Uterus (tissue), 4 donors: ENCODE measurements around the gene CYP27C1. TPM values are rescaled to one million over a fixed set of nuclear protein-coding genes. Genes with fewer than 3 reads are reported as not detected.

Experiments used
- DNase-seq, 2 donors: peaks; one replicate each; pipeline ENCODE4 v3.0.0-alpha.2; 2019 to 2020
- H3K27ac ChIP-seq, 2 donors: fragments of 200-600 bp; sonication (generic); 1 replicate in 1 of 2; 2 replicates in 1 of 2; pipeline ENCODE4 v1.5.1; 2016 to 2018
- H3K27me3 ChIP-seq, 2 donors: fragments of 200-600 bp; sonication (generic); one replicate each; pipeline ENCODE4 v1.5.1; 2018 to 2019; ENCODE audit warnings: control low read depth in 1 of 2
- H3K36me3 ChIP-seq, 2 donors: fragments of 200-600 bp; sonication (generic); one replicate each; pipeline ENCODE4 v1.5.1; 2019; ENCODE audit warnings: control low read depth in 1 of 2
- H3K4me1 ChIP-seq, 2 donors: fragments of 200-600 bp; sonication (generic); one replicate each; pipeline ENCODE4 v1.5.1; 2018 to 2019; ENCODE audit warnings: control low read depth in 1 of 2
- H3K4me3 ChIP-seq, 2 donors: fragments of 200-600 bp; sonication (generic); 1 replicate in 1 of 2; 2 replicates in 1 of 2; pipeline ENCODE4 v1.5.1; 2018 to 2019; ENCODE audit warnings: mild to moderate bottlenecking in 1 of 2
- H3K9me3 ChIP-seq, 2 donors: fragments of 200-600 bp; sonication (generic); one replicate each; pipeline ENCODE4 v1.5.1; 2019; ENCODE audit warnings: control low read depth in 1 of 2
- CTCF ChIP-seq, 4 experiments: fragments of 200-600 bp in 2 of 4; fragments of 450-650 bp in 2 of 4; sonication (generic) in 2 of 4; IDR thresholded peaks; one replicate each; pipeline ENCODE4 v1.5.1; 2016 to 2019; ENCODE audit warnings: antibody characterized with exemption in 4 of 4, mild to moderate bottlenecking in 2 of 4, moderate library complexity in 1 of 4
- POLR2A ChIP-seq, 2 donors: fragments of 450-650 bp; IDR thresholded peaks; one replicate each; pipeline ENCODE4 v1.6.1; 2016; ENCODE audit warnings: antibody characterized with exemption in 2 of 2, mild to moderate bottlenecking in 1 of 2, moderate library complexity in 1 of 2
- intact Hi-C: fragments of 100-400 bp; cut with DNase I; formaldehyde crosslinking; loops from one replicate; pipeline ENCODE4 v1.15.1; 2023; ENCODE audit warnings: low total_unique reads
- total RNA-seq, 4 donors: library from RNA; depleted of rRNA in 3 of 4; stranded (reverse); fragments of >200 nt in 3 of 4; gene quantifications; one replicate each; pipeline versions ENCODE4 v1.1.0 to v1.2.4, GENCODE V29; 2014 to 2023
- donor health status: DM: yes; HTN: yes; CAD: no.

The CYP27C1 gene
- total RNA-seq, 4 donors from 2014 or later, result 1.2 to 7.1 TPM; not detected in 2

DNA sequence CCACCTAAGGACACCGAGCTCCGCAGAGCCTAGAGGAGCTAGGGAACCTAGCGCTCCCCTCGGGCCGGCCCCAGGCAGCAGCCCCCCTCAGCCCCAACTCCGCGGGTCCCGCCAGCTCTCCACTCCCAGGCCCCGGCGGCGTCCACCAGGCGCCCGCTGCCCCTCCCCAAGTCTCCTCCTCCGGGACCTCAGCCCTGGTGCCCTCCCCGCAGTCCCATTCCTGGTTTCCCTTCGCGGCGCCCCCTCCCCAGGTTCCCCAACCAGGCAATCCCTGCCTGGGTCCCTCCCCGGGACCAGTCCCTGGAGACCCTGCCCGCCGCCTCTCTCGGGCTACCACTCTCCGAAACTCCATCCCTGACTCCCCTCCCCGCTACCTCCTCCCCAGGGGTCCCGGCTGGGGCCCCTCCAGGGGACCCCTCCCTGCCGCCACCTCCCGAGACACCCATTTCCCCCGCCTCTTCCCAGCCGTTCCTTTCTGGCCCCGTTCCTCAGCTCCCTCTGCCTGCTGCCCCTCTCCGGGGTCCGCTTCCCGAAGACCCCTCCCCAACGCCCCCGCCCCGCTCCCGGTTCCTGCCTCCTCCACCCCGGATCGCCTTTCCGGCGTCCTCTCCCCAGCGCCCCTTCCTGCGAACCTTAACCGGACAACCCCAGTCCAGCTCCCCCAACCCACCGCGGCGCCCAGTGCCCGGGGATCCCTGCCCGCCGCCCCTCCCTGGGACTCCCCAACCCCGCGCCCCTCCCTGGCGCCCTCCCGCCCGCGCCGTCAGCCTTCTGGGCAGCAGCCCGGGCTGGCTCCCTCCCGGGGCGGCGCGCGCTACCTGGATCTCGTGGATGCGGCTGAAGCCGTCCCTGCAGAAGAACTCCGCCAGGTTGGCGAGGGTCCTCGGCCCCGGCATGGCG, 678 bp downstream of the CYP27C1 start:
- Histone ChIP-seq H3K36me3 (no peaks in the 10 kb centered on the region), H3K4me1 (peaks cover 0 to 17% of the 10 kb centered on the region in 2 donors), H3K27me3 (peaks cover 6 to 7% of the 10 kb centered on the region in 2 donors), H3K4me3 (peak overlapping the region; percentile 22 to 35), H3K9me3 (no peaks in the 10 kb centered on the region), H3K27ac (peak overlapping the region in 1 of 2 donors; percentile 19)
- intact Hi-C loops, result no loop called here
- DNase-seq, result peak in 1 of 2 donors; percentile 32
- no peak for TF ChIP-seq CTCF (IDR thresholded peaks at IDR 0.05)
- TF ChIP-seq POLR2A (IDR thresholded peaks at IDR 0.05), result no peak

DNA sequence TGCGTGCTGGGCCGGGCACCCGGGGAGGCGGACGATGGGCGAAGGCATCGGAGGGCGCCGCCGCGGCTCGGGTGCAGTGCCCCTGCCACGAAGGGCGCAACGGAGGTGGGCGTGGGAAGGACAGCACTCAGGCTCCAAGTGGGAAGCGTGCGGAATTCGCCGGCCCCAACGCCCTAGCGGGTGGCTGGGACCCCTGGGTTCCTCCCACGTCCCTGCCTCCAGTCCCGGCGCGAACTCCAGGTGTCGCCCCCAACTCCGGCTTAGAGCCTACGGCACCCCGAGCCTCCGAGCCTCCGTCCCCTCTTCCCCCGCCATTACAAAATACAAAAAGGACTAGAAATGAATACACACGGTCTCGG, 1.3 kb downstream of the CYP27C1 start:
- H3K27me3 ChIP-seq, result peaks cover 6 to 7% of the 10 kb centered on the region in 2 donors
- TF ChIP-seq POLR2A (IDR thresholded peaks at IDR 0.05) (no peak), CTCF (IDR thresholded peaks at IDR 0.05) (no peak)
- no peaks in the 10 kb centered on the region for H3K9me3 ChIP-seq
- peak overlapping the region in 1 of 2 donors; percentile 19 for H3K27ac ChIP-seq
- intact Hi-C loops, result no loop called here
- H3K4me3 ChIP-seq, result peak overlapping the region; percentile 22 to 35
- no peaks in the 10 kb centered on the region for H3K36me3 ChIP-seq
- no peak for DNase-seq
- H3K4me1 ChIP-seq, result peaks cover 0 to 17% of the 10 kb centered on the region in 2 donors

GRCh38 chr2:127217470-127218325, 2.4 kb downstream of the CYP27C1 start:
- Histone ChIP-seq H3K9me3 (no peaks in the 10 kb centered on the region), H3K4me1 (peaks cover 0 to 17% of the 10 kb centered on the region in 2 donors), H3K27me3 (peaks cover 6 to 7% of the 10 kb centered on the region in 2 donors), H3K36me3 (no peaks in the 10 kb centered on the region), H3K27ac (no peak overlapping the region), H3K4me3 (no peak overlapping the region)
- intact Hi-C loops, result no loop called here
- TF ChIP-seq CTCF (IDR thresholded peaks at IDR 0.05), result no peak
- TF ChIP-seq POLR2A (IDR thresholded peaks at IDR 0.05), result no peak
- no peak for DNase-seq

DNA sequence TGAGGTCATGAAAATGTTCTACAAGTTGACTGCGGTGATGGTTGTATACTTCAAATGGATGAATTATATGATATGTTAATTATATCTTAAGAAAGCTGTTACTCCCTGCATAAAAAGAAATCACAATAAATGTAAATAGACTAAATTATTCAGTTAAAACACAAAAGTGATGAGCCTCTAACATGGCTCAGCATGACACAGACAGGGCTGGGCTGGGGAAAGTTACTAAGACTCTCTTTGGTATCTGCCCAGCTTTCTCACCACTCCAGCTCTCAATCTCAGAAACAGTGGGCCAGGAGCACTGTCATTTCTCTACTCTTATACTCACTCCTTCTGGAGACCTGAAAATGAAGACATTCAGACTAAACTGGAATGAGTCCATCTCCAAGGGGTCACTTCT, 3.5 kb downstream of the CYP27C1 start:
- Histone ChIP-seq H3K36me3 (no peaks in the 10 kb centered on the region), H3K9me3 (no peaks in the 10 kb centered on the region), H3K4me3 (no peak overlapping the region), H3K27me3 (peaks cover 6 to 7% of the 10 kb centered on the region in 2 donors), H3K27ac (no peak overlapping the region), H3K4me1 (peaks cover 0 to 17% of the 10 kb centered on the region in 2 donors)
- intact Hi-C loops, result no loop called here
- DNase-seq, result no peak
- TF ChIP-seq POLR2A (IDR thresholded peaks at IDR 0.05) (no peak), CTCF (IDR thresholded peaks at IDR 0.05) (no peak)
